Dendritic cell treated with granulocyte-macrophage colony-stimulating factor and Interleukin-4, amounts not matched to agents 40 ng/mL and 50 ng/mL, for 4 days (primary cell): ENCODE data around the gene ADGRG7.

Experiments
- H3K27ac Mint-ChIP-seq: one replicate; pipeline ENCODE4 v1.8.0; 2022; ENCODE audit warnings: mild to moderate bottlenecking, mixed read lengths
- H3K27me3 Mint-ChIP-seq: one replicate; pipeline ENCODE4 v1.8.0; 2022; ENCODE audit warnings: mild to moderate bottlenecking, mixed read lengths
- H3K36me3 Mint-ChIP-seq: one replicate; pipeline ENCODE4 v1.8.0; 2022; ENCODE audit warnings: low read depth, mixed read lengths
- H3K4me1 Mint-ChIP-seq: one replicate; pipeline ENCODE4 v1.8.0; 2022; ENCODE audit warnings: low read depth, mixed read lengths
- H3K4me3 Mint-ChIP-seq: one replicate; pipeline ENCODE4 v1.8.0; 2022; ENCODE audit warnings: mild to moderate bottlenecking, moderate library complexity, mixed read lengths
- H3K9me3 Mint-ChIP-seq: one replicate; pipeline ENCODE4 v1.8.0; 2022; ENCODE audit warnings: mixed read lengths
- intact Hi-C: fragments of 100-400 bp; cut with micrococcal nuclease; formaldehyde crosslinking; loops from one replicate; pipeline ENCODE4 v1.15.0; 2022

Gene ADGRG7, protein sequence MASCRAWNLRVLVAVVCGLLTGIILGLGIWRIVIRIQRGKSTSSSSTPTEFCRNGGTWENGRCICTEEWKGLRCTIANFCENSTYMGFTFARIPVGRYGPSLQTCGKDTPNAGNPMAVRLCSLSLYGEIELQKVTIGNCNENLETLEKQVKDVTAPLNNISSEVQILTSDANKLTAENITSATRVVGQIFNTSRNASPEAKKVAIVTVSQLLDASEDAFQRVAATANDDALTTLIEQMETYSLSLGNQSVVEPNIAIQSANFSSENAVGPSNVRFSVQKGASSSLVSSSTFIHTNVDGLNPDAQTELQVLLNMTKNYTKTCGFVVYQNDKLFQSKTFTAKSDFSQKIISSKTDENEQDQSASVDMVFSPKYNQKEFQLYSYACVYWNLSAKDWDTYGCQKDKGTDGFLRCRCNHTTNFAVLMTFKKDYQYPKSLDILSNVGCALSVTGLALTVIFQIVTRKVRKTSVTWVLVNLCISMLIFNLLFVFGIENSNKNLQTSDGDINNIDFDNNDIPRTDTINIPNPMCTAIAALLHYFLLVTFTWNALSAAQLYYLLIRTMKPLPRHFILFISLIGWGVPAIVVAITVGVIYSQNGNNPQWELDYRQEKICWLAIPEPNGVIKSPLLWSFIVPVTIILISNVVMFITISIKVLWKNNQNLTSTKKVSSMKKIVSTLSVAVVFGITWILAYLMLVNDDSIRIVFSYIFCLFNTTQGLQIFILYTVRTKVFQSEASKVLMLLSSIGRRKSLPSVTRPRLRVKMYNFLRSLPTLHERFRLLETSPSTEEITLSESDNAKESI

DNA sequence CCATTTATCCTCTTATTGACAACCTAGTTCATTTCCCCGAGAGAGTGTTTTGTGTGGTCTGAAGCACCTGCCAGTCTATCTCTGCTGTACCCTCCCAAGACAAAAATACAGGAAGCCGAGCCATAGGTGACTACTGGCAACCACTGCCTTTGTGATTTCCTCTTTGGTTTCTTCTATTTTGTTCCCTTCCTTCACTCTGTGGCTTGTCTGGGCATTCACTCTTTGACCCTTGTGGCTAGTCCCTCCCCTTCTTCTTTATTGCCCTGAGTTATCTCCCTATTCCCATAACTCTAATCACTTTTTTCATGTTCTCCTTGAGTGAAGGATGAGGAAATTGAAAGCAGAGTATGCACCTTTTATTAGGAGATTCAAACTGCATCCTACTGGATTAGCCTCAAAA lies at the start of gene ADGRG7:
Gene ADGRG7 (plus strand): TSS at position 297 of the 400 bp plus-strand sequence. CDS start 256 bp downstream, outside the sequence.
- intact Hi-C loops: no loop called here
- Mint-ChIP-seq H3K36me3 (no peaks in the 10 kb centered on the region), H3K27ac (no peak within 1 kb of the TSS), H3K4me3 (no peak within 1 kb of the TSS), H3K9me3 (no peaks in the 10 kb centered on the region), H3K4me1 (peaks cover 5% of the 10 kb centered on the region), H3K27me3 (no peaks in the 10 kb centered on the region)

DNA sequence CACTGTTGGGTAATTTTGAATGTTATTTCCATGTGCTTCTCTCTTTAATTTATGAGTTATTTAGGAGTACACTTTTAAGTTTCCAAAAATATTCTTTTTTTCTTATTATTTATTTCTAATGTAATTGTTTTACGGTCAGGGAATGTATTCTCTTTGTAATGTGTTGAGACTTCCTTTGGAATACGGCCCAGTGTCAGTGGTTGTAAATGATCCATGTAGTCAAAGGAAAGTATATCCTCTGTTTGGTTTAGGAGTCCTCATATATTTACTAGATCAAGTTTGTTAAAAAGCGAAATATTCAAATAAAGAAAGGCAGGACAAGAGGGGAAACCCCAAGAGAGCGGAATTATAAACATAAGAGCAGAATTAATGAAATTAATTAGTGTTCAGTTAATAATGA lies 49.0 kb upstream of the ADGRG7 start:
- intact Hi-C loops: no loop called here
- no peaks in the 10 kb centered on the region for H3K36me3 Mint-ChIP-seq
- H3K9me3 Mint-ChIP-seq: no peaks in the 10 kb centered on the region
- no peaks in the 10 kb centered on the region for H3K27me3 Mint-ChIP-seq
- no peak overlapping the region for H3K27ac Mint-ChIP-seq
- no peak overlapping the region for H3K4me3 Mint-ChIP-seq
- H3K4me1 Mint-ChIP-seq: peaks cover 25% of the 10 kb centered on the region

DNA sequence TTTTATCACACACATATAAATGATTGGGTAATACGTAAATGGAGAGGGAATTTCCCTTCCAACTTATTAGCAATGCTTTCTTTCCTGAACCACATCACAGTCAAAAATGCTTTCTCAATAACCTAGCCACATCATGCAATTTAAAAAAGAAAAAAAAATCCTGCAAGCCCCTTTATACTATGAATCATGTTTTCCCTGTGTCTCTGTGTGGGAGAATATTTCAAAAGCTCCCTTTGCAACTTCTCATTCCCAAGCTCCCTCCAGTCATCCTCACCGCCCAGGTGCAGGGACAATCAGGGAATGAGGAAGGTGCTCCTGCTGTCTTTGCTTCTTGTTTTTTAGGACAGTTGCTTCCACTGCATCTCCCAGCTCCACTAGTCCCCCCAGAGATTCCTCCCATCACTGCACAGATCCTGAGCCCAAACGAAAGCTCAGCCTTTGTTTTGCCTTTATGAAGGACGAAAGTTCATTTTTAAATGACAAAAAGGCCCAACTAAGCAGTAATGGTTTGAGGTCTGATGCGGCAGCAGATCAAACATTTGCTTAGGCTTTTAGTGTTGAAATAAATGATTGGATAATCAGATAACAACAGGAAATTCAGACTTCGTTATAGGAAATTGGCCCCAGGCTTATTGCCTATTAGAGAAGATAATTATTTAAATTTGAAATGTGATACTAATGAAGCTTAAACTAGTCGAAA lies 47.8 kb upstream of the ADGRG7 start:
- H3K27ac Mint-ChIP-seq: no peak overlapping the region
- no peak overlapping the region for H3K4me3 Mint-ChIP-seq
- no peaks in the 10 kb centered on the region for H3K36me3 Mint-ChIP-seq
- H3K9me3 Mint-ChIP-seq: no peaks in the 10 kb centered on the region
- intact Hi-C loops: no loop called here
- H3K4me1 Mint-ChIP-seq: peaks cover 27% of the 10 kb centered on the region
- H3K27me3 Mint-ChIP-seq: no peaks in the 10 kb centered on the region

DNA sequence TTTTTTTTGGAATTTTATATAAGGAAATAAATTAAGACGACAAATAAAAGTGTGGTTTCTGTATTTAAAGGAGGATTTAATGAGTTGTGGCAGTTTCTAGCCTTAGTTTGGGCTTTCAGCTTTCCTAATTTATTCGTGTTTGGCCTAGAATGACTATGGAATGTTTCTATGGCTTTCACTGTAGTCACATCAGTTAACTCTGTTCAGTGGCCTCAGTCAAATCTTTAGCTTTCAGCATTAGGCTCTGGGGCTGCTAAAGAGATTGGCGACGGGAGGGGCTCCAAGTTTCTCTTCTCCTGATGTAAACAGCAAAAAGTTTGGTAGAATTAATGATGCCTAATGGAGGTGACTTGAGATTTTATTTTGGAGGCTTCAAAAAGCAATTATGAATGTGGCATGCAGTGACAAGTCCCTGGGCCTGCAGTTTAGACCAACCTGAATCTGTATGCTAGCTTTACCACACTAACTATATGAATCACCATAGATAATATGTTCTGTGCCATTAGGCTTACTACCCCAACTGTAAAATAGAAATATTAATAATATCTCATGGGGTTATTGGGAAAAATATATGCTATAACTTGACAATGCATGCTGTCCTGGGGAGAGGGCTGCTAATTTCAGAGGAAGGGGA lies 47.1 kb upstream of the ADGRG7 start:
- H3K27me3 Mint-ChIP-seq: no peaks in the 10 kb centered on the region
- H3K4me1 Mint-ChIP-seq: peaks cover 23% of the 10 kb centered on the region
- intact Hi-C loops: no loop called here
- no peak overlapping the region for H3K27ac Mint-ChIP-seq
- no peaks in the 10 kb centered on the region for H3K9me3 Mint-ChIP-seq
- no peaks in the 10 kb centered on the region for H3K36me3 Mint-ChIP-seq
- H3K4me3 Mint-ChIP-seq: no peak overlapping the region

DNA sequence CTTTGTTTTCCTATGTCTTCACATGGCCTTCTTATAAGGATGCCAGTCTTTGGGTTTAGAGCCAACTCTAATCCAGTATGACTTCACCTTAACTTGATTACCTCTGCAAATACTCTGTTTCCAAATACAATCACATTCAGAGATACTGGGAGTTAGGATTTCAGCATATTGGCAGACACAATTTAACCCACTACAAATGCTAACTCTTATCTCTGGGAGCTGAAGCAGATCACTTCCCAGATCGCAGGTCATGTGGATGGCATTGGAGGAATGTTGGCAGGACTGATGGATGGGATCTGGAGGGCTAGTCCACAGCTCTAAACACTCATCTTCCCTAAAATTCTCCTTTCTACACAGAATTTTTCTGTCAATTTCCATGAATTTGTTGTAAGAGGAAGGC lies 46.2 kb upstream of the ADGRG7 start:
- Mint-ChIP-seq H3K27me3 (no peaks in the 10 kb centered on the region), H3K4me3 (no peak overlapping the region), H3K9me3 (no peaks in the 10 kb centered on the region), H3K4me1 (peaks cover 23% of the 10 kb centered on the region), H3K36me3 (no peaks in the 10 kb centered on the region), H3K27ac (no peak overlapping the region)
- intact Hi-C loops: no loop called here

DNA sequence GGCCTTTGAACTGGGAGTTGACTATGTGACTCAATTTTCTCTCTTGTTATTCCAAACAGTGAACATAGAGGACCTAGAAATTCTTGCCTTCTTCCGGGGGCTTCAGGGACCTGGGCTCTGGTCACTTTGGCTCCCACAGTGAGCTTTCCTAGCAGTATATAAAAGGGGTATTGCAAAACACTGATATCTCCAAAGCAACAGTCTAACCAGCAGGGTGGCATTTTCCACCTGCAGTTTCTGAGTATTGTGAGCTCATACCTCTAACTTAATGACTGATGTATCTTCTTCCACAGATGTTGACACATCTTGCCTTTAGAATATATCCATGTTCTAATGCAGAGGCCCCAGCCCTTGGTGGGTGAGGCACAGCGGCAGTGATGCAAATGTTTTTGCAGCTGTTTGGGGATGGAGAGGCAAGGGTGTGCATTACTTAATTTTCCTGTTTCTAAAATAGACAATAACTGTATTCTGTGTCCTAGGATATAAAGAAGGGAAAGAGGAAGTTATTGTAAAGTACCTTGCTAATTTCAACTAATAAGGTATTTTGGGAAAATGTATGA lies 45.7 kb upstream of the ADGRG7 start:
- H3K27me3 Mint-ChIP-seq: no peaks in the 10 kb centered on the region
- intact Hi-C loops: no loop called here
- H3K9me3 Mint-ChIP-seq: no peaks in the 10 kb centered on the region
- no peak overlapping the region for H3K4me3 Mint-ChIP-seq
- no peak overlapping the region for H3K27ac Mint-ChIP-seq
- no peaks in the 10 kb centered on the region for H3K36me3 Mint-ChIP-seq
- peaks cover 23% of the 10 kb centered on the region for H3K4me1 Mint-ChIP-seq

DNA sequence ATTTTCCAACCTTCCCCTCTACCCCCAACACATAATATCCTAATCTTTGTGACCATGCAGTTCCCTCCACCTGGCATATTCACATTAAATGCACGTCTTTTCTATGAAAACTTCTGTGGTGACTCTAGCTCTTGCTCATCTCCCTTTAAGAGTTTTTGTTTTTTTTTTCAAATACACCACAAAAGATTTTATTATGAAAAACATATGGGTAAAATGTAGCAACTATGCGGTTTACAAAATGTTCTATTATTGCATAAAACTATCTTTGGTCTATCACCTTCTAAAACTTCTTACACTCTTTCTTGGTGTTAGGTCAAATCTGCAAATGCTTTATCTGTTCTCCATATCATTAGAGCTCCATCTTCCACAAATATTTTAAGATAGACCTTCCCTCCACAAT lies 38.6 kb upstream of the ADGRG7 start:
- Mint-ChIP-seq H3K4me3 (no peak overlapping the region), H3K27me3 (no peaks in the 10 kb centered on the region), H3K27ac (no peak overlapping the region), H3K36me3 (no peaks in the 10 kb centered on the region), H3K9me3 (no peaks in the 10 kb centered on the region), H3K4me1 (peaks cover 4% of the 10 kb centered on the region)
- intact Hi-C loops: no loop called here

DNA sequence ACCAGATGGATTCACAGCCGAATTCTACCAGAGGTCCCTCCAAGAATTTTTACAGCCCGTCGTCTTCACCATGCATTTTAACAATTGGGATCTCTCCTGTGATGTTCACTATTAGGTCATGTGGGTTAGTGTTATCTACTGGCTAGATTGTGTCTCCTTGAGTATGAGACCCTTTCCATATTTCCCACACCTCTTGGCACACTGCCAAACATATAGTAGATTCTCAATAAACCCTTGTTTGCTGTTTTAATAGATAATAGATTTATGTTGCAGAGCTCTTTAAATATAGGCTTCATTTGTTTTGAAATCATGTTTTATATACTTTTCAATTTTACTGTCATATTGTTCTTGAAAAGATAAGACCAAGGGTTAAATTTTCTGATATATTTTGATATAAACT lies 34.9 kb upstream of the ADGRG7 start:
- Mint-ChIP-seq H3K4me3 (no peak overlapping the region), H3K9me3 (no peaks in the 10 kb centered on the region), H3K27ac (no peak overlapping the region), H3K27me3 (no peaks in the 10 kb centered on the region), H3K4me1 (no peaks in the 10 kb centered on the region), H3K36me3 (no peaks in the 10 kb centered on the region)
- intact Hi-C loops: no loop called here

DNA sequence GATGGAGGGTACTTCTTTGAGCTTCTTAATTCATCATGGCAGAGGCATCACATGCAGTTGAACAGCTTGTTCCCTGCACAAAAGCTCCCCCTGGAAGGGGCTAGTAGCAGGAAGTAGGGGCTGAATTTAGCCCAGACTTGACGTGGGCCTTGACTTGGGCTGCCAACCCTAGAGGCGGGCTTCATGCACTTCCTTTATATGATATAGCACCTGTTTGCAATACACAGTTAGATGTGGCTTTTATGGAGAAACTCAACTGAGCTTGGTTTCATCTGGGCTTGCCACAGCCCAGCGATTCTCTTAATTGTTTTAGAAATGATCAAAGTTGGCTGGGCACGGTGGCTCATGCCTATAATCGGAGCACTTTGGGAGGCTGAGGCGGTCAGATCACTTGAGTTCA lies 33.7 kb upstream of the ADGRG7 start:
- H3K9me3 Mint-ChIP-seq: no peaks in the 10 kb centered on the region
- no peaks in the 10 kb centered on the region for H3K4me1 Mint-ChIP-seq
- intact Hi-C loops: no loop called here
- H3K27me3 Mint-ChIP-seq: no peaks in the 10 kb centered on the region
- no peaks in the 10 kb centered on the region for H3K36me3 Mint-ChIP-seq
- H3K4me3 Mint-ChIP-seq: no peak overlapping the region
- no peak overlapping the region for H3K27ac Mint-ChIP-seq

DNA sequence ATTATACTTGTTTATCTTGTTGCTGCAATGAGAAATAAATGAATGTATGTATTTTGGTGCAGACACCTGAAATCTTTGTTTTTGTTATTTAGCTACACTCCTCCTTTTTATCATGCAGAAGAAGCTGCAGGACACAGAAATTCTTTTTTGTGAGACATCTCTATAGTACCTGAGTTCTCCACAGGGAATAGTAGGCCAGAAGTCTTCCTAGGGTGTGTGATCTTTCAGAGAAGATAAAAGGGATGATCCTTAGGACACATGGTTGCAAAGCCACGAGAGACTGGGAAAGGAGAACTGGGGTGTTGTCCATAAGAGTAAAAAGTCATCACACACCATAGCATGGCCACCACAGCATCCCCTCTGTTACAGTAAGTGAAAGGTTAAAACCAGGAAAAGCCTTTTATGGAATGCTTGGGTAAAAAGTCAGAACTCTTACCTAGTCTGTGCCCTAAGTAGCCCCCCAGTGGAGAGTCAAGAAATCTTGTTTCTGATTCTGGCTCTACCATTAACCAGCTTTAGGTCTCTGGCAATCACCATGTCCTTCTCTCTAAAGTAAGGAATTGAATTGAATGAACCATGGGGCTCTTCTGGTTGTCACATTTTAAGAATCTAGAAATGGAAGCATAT lies 31.9 kb upstream of the ADGRG7 start:
- H3K4me1 Mint-ChIP-seq: no peaks in the 10 kb centered on the region
- no peak overlapping the region for H3K4me3 Mint-ChIP-seq
- no peaks in the 10 kb centered on the region for H3K27me3 Mint-ChIP-seq
- H3K36me3 Mint-ChIP-seq: no peaks in the 10 kb centered on the region
- H3K9me3 Mint-ChIP-seq: no peaks in the 10 kb centered on the region
- H3K27ac Mint-ChIP-seq: no peak overlapping the region
- intact Hi-C loops: no loop called here

DNA sequence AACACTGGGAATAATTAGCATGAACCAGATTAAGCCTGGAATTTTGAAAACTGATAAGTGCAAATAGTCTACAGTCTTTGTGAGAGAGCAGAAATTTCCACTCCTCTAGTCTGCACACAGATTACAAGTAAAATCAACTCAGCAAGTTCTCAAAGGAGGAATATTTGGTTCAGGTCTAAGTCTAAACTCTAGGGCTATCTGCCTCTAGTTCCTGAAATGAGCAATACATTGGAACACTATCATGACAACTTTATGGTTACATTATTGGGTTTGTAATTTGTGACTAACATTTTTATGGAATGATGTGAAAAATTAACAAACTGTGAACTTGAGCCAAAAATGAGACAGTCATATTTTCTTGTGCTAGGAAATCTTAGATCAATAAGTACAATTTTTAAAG lies 30.8 kb upstream of the ADGRG7 start:
- Mint-ChIP-seq H3K4me1 (no peaks in the 10 kb centered on the region), H3K27ac (no peak overlapping the region), H3K9me3 (no peaks in the 10 kb centered on the region), H3K27me3 (no peaks in the 10 kb centered on the region), H3K36me3 (no peaks in the 10 kb centered on the region), H3K4me3 (no peak overlapping the region)
- intact Hi-C loops: no loop called here

DNA sequence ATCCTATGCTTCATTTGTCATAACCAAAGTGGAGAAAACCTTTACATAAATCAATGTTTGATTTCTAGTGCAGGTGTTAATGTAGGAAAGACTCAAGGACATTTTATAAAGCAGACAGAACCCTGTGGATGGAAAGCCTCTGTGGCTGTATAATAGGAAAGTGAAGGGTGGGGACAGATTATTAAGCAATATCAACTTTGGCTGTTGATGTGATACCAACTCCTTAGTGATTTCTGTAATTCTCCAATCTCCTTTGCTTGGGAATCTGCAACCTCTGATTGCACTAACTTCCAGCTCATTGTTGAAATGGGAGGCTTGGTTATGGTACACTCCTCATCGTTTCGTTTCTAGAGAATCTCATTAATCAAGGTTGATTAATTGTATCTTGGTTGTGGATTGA lies 29.3 kb upstream of the ADGRG7 start:
- no peaks in the 10 kb centered on the region for H3K4me1 Mint-ChIP-seq
- no peaks in the 10 kb centered on the region for H3K9me3 Mint-ChIP-seq
- H3K4me3 Mint-ChIP-seq: no peak overlapping the region

DNA sequence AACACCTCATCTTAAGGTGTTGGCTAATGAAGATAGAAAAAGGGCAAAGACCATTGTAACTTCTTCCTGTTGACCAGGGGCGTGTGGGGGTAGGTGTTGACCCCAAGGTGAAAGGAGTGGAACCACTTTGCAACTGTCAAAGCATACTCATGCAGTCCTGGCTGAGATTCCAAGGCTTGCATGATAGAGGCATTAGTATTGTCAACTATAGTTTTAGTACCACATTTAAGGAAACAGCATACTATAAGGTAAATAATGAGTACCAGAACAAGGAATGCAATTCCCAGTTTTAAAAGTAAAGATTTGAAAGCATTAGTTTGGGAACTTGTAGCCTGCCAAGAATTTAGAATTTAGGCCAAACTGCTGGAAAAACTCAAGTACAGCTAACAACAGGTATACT lies 27.8 kb upstream of the ADGRG7 start:
- Mint-ChIP-seq H3K36me3 (no peaks in the 10 kb centered on the region), H3K4me1 (no peaks in the 10 kb centered on the region), H3K27me3 (no peaks in the 10 kb centered on the region), H3K9me3 (no peaks in the 10 kb centered on the region), H3K4me3 (no peak overlapping the region), H3K27ac (no peak overlapping the region)
- intact Hi-C loops: no loop called here

More for the DNA sequence above, 29.3 kb upstream of the ADGRG7 start:
- Mint-ChIP-seq H3K27me3 (no peaks in the 10 kb centered on the region), H3K27ac (no peak overlapping the region), H3K36me3 (no peaks in the 10 kb centered on the region)
- intact Hi-C loops: no loop called here
